HepG2 (cell line): ENCODE results near the gene MCEE. TPM values are rescaled to one million over a fixed set of nuclear protein-coding genes. Genes with fewer than 3 reads are reported as not detected.

Experiments used
- HDAC1 ChIP-seq: sonication (generic); formaldehyde crosslinking; IDR thresholded peaks from 2 replicates; pipeline ENCODE4 v1.5.1; 2020; ENCODE audit warnings: mild to moderate bottlenecking, missing genetic modification reagents
- MIER2 ChIP-seq: IDR thresholded peaks from 2 replicates; pipeline ENCODE4 v1.6.1; 2016; ENCODE audit warnings: missing biosample characterization, missing genetic modification reagents
- RELA ChIP-seq: sonication (generic); formaldehyde crosslinking; IDR thresholded peaks from 2 replicates; pipeline ENCODE4 v1.4.0; 2020; ENCODE audit warnings: missing genetic modification reagents
- ZNF484 ChIP-seq: sonication (generic); formaldehyde crosslinking; IDR thresholded peaks from 2 replicates; pipeline ENCODE4 v1.5.1; 2020; ENCODE audit warnings: mild to moderate bottlenecking, low read depth, missing genetic modification reagents, borderline replicate concordance
- ZNF616 ChIP-seq: sonication (generic); formaldehyde crosslinking; IDR thresholded peaks from 2 replicates; pipeline ENCODE4 v1.5.0; 2020; ENCODE audit warnings: low read depth, mild to moderate bottlenecking, missing genetic modification reagents
- ZZZ3 ChIP-seq: sonication (generic); formaldehyde crosslinking; IDR thresholded peaks from 2 replicates; pipeline ENCODE4 v1.4.0; 2020; ENCODE audit warnings: missing genetic modification reagents, mild to moderate bottlenecking, borderline replicate concordance
- polyA plus RNA-seq, 8 experiments: library from polyadenylated mRNA; depleted of rRNA in 3 of 8; stranded (reverse) in 7 of 8; unstranded in 1 of 8; fragments of >200 nt; fragmentation: Illumina TruSeq in 4 of 8; extraction: Trizol in 4 of 8; gene quantifications; 2 replicates each; pipeline versions ENCODE4 v1.2.1 to v1.2.3, GENCODE V29; 2011 to 2016; ENCODE audit warnings: low read depth in 4 of 8, missing spikeins in 1 of 8, mixed read lengths in 1 of 8; ENCODE audit not compliant: insufficient read depth in 1 of 8
- total RNA-seq, 5 experiments: library from RNA; depleted of rRNA; stranded (reverse); fragments of >200 nt; fragmentation: Illumina TruSeq; extraction: Trizol; gene quantifications; 2 replicates each; pipeline ENCODE4 v1.2.3, GENCODE V29; 2016; ENCODE audit warnings: low read depth in 1 of 5
- TF ChIP-seq, protein P1 (sequence below): sonication (generic); formaldehyde crosslinking; IDR thresholded peaks from 2 replicates; pipeline ENCODE4 v1.4.0; 2020; ENCODE audit warnings: missing genetic modification reagents
- TF ChIP-seq, protein P2 (sequence below): sonication (generic); formaldehyde crosslinking; IDR thresholded peaks from 2 replicates; pipeline ENCODE4 v1.8.0; 2022; ENCODE audit warnings: mild to moderate bottlenecking, missing genetic modification reagents; ENCODE audit not compliant: insufficient replicate concordance
- TF ChIP-seq, protein P3 (sequence below): sonication (generic); formaldehyde crosslinking; IDR thresholded peaks from 2 replicates; pipeline ENCODE4 v1.4.0; 2020; ENCODE audit warnings: mild to moderate bottlenecking, missing genetic modification reagents
- TF ChIP-seq, protein P4 (sequence below): sonication (generic); formaldehyde crosslinking; IDR thresholded peaks from 2 replicates; pipeline ENCODE4 v1.5.0; 2020; ENCODE audit warnings: mild to moderate bottlenecking, missing genetic modification reagents
- TF ChIP-seq, protein P5 (sequence below), 2 experiments: sonication (generic) in 1 of 2; formaldehyde crosslinking in 1 of 2; IDR thresholded peaks; 2 replicates each; pipeline versions ENCODE4 v1.4.0 to v1.6.1; 2016 to 2020; ENCODE audit warnings: borderline replicate concordance in 1 of 2, low read depth in 1 of 2, mild to moderate bottlenecking in 1 of 2, missing genetic modification reagents in 1 of 2
- TF ChIP-seq, protein P6 (sequence below): sonication (generic); formaldehyde crosslinking; IDR thresholded peaks from 2 replicates; pipeline ENCODE4 v1.4.0; 2020; ENCODE audit warnings: mild to moderate bottlenecking, low read depth, missing genetic modification reagents

Gene MCEE
- total and polyA plus RNA-seq, 2 of the 13 experiments (the other 11 are each of a cell fraction or from before 2014, with no cell fraction given), result 32.0 to 66.9 TPM

DNA sequence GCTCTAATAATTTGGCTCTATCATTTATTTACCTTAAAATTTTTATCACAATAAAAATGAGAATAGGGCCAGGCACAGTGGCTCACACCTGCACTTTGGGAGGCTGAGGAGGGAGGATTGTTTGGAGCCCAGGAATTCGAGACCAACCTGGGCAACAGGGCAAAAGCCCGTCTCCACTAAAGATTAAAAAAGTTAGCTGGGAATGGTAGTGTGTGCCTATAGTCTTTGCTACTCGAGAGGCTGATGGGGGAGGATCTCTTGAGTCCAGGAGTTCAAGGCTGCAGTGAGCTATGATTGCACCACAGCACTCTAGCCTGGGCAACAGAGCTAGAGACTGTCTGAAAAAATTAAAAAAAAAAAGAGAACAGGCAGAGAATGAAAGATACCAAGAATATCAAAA, 6.1 kb upstream of the MCEE start (continued):
- TF ChIP-seq, protein P1, sequence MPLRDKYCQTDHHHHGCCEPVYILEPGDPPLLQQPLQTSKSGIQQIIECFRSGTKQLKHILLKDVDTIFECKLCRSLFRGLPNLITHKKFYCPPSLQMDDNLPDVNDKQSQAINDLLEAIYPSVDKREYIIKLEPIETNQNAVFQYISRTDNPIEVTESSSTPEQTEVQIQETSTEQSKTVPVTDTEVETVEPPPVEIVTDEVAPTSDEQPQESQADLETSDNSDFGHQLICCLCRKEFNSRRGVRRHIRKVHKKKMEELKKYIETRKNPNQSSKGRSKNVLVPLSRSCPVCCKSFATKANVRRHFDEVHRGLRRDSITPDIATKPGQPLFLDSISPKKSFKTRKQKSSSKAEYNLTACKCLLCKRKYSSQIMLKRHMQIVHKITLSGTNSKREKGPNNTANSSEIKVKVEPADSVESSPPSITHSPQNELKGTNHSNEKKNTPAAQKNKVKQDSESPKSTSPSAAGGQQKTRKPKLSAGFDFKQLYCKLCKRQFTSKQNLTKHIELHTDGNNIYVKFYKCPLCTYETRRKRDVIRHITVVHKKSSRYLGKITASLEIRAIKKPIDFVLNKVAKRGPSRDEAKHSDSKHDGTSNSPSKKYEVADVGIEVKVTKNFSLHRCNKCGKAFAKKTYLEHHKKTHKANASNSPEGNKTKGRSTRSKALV (CRISPR knock-in tag), result no peak
- TF ChIP-seq, protein P2, sequence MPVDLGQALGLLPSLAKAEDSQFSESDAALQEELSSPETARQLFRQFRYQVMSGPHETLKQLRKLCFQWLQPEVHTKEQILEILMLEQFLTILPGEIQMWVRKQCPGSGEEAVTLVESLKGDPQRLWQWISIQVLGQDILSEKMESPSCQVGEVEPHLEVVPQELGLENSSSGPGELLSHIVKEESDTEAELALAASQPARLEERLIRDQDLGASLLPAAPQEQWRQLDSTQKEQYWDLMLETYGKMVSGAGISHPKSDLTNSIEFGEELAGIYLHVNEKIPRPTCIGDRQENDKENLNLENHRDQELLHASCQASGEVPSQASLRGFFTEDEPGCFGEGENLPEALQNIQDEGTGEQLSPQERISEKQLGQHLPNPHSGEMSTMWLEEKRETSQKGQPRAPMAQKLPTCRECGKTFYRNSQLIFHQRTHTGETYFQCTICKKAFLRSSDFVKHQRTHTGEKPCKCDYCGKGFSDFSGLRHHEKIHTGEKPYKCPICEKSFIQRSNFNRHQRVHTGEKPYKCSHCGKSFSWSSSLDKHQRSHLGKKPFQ, result no peak
- TF ChIP-seq MIER2 (CRISPR knock-in tag), result no peak
- TF ChIP-seq, protein P3, sequence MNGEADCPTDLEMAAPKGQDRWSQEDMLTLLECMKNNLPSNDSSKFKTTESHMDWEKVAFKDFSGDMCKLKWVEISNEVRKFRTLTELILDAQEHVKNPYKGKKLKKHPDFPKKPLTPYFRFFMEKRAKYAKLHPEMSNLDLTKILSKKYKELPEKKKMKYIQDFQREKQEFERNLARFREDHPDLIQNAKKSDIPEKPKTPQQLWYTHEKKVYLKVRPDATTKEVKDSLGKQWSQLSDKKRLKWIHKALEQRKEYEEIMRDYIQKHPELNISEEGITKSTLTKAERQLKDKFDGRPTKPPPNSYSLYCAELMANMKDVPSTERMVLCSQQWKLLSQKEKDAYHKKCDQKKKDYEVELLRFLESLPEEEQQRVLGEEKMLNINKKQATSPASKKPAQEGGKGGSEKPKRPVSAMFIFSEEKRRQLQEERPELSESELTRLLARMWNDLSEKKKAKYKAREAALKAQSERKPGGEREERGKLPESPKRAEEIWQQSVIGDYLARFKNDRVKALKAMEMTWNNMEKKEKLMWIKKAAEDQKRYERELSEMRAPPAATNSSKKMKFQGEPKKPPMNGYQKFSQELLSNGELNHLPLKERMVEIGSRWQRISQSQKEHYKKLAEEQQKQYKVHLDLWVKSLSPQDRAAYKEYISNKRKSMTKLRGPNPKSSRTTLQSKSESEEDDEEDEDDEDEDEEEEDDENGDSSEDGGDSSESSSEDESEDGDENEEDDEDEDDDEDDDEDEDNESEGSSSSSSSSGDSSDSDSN (CRISPR knock-in tag), result no peak
- 0 out of 2 replicates have a peak, but pooled peaks have one; percentile 40 for TF ChIP-seq HDAC1 (CRISPR knock-in tag)
- TF ChIP-seq, protein P4, sequence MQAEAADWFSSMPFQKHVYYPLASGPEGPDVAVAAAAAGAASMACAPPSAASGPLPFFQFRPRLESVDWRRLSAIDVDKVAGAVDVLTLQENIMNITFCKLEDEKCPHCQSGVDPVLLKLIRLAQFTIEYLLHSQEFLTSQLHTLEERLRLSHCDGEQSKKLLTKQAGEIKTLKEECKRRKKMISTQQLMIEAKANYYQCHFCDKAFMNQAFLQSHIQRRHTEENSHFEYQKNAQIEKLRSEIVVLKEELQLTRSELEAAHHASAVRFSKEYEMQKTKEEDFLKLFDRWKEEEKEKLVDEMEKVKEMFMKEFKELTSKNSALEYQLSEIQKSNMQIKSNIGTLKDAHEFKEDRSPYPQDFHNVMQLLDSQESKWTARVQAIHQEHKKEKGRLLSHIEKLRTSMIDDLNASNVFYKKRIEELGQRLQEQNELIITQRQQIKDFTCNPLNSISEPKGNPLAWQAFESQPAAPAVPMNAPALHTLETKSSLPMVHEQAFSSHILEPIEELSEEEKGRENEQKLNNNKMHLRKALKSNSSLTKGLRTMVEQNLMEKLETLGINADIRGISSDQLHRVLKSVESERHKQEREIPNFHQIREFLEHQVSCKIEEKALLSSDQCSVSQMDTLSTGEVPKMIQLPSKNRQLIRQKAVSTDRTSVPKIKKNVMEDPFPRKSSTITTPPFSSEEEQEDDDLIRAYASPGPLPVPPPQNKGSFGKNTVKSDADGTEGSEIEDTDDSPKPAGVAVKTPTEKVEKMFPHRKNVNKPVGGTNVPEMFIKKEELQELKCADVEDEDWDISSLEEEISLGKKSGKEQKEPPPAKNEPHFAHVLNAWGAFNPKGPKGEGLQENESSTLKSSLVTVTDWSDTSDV (CRISPR knock-in tag), result no peak
- no peak for TF ChIP-seq ZNF616
- TF ChIP-seq, protein P5, sequence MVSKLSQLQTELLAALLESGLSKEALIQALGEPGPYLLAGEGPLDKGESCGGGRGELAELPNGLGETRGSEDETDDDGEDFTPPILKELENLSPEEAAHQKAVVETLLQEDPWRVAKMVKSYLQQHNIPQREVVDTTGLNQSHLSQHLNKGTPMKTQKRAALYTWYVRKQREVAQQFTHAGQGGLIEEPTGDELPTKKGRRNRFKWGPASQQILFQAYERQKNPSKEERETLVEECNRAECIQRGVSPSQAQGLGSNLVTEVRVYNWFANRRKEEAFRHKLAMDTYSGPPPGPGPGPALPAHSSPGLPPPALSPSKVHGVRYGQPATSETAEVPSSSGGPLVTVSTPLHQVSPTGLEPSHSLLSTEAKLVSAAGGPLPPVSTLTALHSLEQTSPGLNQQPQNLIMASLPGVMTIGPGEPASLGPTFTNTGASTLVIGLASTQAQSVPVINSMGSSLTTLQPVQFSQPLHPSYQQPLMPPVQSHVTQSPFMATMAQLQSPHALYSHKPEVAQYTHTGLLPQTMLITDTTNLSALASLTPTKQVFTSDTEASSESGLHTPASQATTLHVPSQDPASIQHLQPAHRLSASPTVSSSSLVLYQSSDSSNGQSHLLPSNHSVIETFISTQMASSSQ (IDR thresholded peaks at IDR 0.05; ENCODE audit: low read depth), result no peak
- TF ChIP-seq, protein P5 (CRISPR knock-in tag; IDR thresholded peaks at IDR 0.05; ENCODE audit: borderline replicate concordance), result no peak
- TF ChIP-seq ZZZ3 (CRISPR knock-in tag), result no peak
- TF ChIP-seq RELA (CRISPR knock-in tag), result no peak
- no peak for TF ChIP-seq ZNF484 (CRISPR knock-in tag)
- TF ChIP-seq, protein P6, sequence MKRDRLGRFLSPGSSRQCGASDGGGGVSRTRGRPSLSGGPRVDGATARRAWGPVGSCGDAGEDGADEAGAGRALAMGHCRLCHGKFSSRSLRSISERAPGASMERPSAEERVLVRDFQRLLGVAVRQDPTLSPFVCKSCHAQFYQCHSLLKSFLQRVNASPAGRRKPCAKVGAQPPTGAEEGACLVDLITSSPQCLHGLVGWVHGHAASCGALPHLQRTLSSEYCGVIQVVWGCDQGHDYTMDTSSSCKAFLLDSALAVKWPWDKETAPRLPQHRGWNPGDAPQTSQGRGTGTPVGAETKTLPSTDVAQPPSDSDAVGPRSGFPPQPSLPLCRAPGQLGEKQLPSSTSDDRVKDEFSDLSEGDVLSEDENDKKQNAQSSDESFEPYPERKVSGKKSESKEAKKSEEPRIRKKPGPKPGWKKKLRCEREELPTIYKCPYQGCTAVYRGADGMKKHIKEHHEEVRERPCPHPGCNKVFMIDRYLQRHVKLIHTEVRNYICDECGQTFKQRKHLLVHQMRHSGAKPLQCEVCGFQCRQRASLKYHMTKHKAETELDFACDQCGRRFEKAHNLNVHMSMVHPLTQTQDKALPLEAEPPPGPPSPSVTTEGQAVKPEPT (CRISPR knock-in tag), result no peak
